Astrocyte (in vitro differentiated cells and primary cell): Measurements from ENCODE around the gene SMIM3. TPM values are rescaled to one million over a fixed set of nuclear protein-coding genes. Genes with fewer than 3 reads are reported as not detected.
"Not testable (repeated sequence)": the region's sequence is repeated elsewhere in the genome, so short reads cannot be mapped to it uniquely, and the experiment has no call there.

Experiments used
- DNase-seq: peaks from one replicate; pipeline ENCODE4 v3.0.0-alpha.2; 2010; ENCODE audit warnings: low read depth
- FAIRE-seq: peaks from 2 replicates; lab custom pipeline; 2011; peaks lifted over from hg19 to GRCh38; lab: Jason Lieb, UNC
- H2AFZ ChIP-seq: 2 replicates; pipeline ENCODE4 v1.6.0; 2012; ENCODE audit warnings: low read depth, low read length, inconsistent platforms
- H3K27ac ChIP-seq: 2 replicates; pipeline ENCODE4 v1.5.1; 2011; ENCODE audit warnings: low read depth, low read length, inconsistent platforms
- H3K27me3 ChIP-seq: 2 replicates; pipeline ENCODE4 v1.6.0; 2011; ENCODE audit warnings: low read length, inconsistent platforms; ENCODE audit not compliant: insufficient read depth
- H3K36me3 ChIP-seq: 2 replicates; pipeline ENCODE4 v1.5.1; 2011; ENCODE audit warnings: low read length, inconsistent platforms; ENCODE audit not compliant: insufficient read depth
- H3K4me1 ChIP-seq: 2 replicates; pipeline ENCODE4 v1.5.1; 2011; ENCODE audit warnings: low read length, inconsistent platforms; ENCODE audit not compliant: insufficient read depth
- H3K4me2 ChIP-seq: 2 replicates; pipeline ENCODE4 v1.6.0; 2012; ENCODE audit warnings: low read length, inconsistent platforms
- H3K4me3 ChIP-seq: 2 replicates; pipeline ENCODE4 v1.5.1; 2011; ENCODE audit warnings: low read depth, mild to moderate bottlenecking, low read length, inconsistent platforms; ENCODE audit not compliant: insufficient read depth
- H3K79me2 ChIP-seq: 2 replicates; pipeline ENCODE4 v1.6.0; 2012; ENCODE audit warnings: mild to moderate bottlenecking, low read length, inconsistent platforms; ENCODE audit not compliant: insufficient read depth
- H3K9ac ChIP-seq: 2 replicates; pipeline ENCODE4 v1.6.0; 2012; ENCODE audit warnings: mild to moderate bottlenecking, low read length, inconsistent platforms
- H3K9me3 ChIP-seq: 2 replicates; pipeline ENCODE4 v1.5.1; 2012; ENCODE audit warnings: low read depth, mild to moderate bottlenecking, low read length, inconsistent platforms; ENCODE audit not compliant: insufficient read depth
- H4K20me1 ChIP-seq: 2 replicates; pipeline ENCODE4 v1.6.0; 2012; ENCODE audit warnings: low read length, inconsistent platforms; ENCODE audit not compliant: insufficient read depth
- H3K27ac Mint-ChIP-seq: one replicate; pipeline ENCODE4 v1.8.0; 2021; ENCODE audit warnings: mild to moderate bottlenecking, mixed read lengths; ENCODE audit not compliant: unreplicated experiment
- H3K27me3 Mint-ChIP-seq: one replicate; pipeline ENCODE4 v1.8.0; 2021; ENCODE audit warnings: low read depth, mixed read lengths; ENCODE audit not compliant: unreplicated experiment
- H3K36me3 Mint-ChIP-seq: one replicate; pipeline ENCODE4 v1.8.0; 2021; ENCODE audit warnings: low read depth, mixed read lengths; ENCODE audit not compliant: unreplicated experiment
- H3K4me1 Mint-ChIP-seq: one replicate; pipeline ENCODE4 v1.8.0; 2021; ENCODE audit warnings: low read depth, mixed read lengths; ENCODE audit not compliant: unreplicated experiment
- H3K4me3 Mint-ChIP-seq: one replicate; pipeline ENCODE4 v1.8.0; 2021; ENCODE audit warnings: mild to moderate bottlenecking, moderate library complexity, mixed read lengths; ENCODE audit not compliant: unreplicated experiment
- H3K9me3 Mint-ChIP-seq: one replicate; pipeline ENCODE4 v1.8.0; 2021; ENCODE audit warnings: mild to moderate bottlenecking, mixed read lengths; ENCODE audit not compliant: unreplicated experiment
- CTCF ChIP-seq: IDR thresholded peaks from 2 replicates; pipeline ENCODE4 v1.5.1; 2011; ENCODE audit warnings: low read depth, mild to moderate bottlenecking, inconsistent platforms, low read length, moderate library complexity; ENCODE audit not compliant: insufficient read depth
- EZH2 ChIP-seq: IDR thresholded peaks from 2 replicates; pipeline ENCODE4 v1.6.1; 2012; ENCODE audit warnings: mild to moderate bottlenecking, low read length, inconsistent platforms; ENCODE audit not compliant: insufficient read depth
- total RNA-seq: library from RNA; stranded (reverse); gene quantifications from 2 replicates; pipeline ENCODE4 v1.2.1, GENCODE V29; 2021

The SMIM3 gene
- total RNA-seq, 1 donor from 2014 or later = 16.7 TPM

GRCh38 chr5:150789943-150790611, 11.5 kb downstream of the SMIM3 start:
- no peaks in the 10 kb centered on the region for H3K36me3 ChIP-seq
- Mint-ChIP-seq H3K4me1 (peaks cover 39% of the 10 kb centered on the region), H3K27ac (peak overlapping the region; percentile 89), H3K36me3 (peaks cover 7% of the 10 kb centered on the region), H3K4me3 (peak overlapping the region; percentile 58), H3K27me3 (no peaks in the 10 kb centered on the region), H3K9me3 (peaks cover 4% of the 10 kb centered on the region)
- no peak overlapping the region for H2AFZ ChIP-seq
- no peak for TF ChIP-seq EZH2
- TF ChIP-seq CTCF = no peak
- DNase-seq (peak; percentile 100), FAIRE-seq (peak; percentile 99)
- peak overlapping the region; percentile 71 for H3K9ac ChIP-seq
- peaks cover 66% of the 10 kb centered on the region for H3K79me2 ChIP-seq
- peak overlapping the region; percentile 39 for H3K4me3 ChIP-seq
- H3K4me2 ChIP-seq = peak overlapping the region; percentile 81
- no peaks in the 10 kb centered on the region for H3K9me3 ChIP-seq
- H3K27me3 ChIP-seq = no peaks in the 10 kb centered on the region
- H3K27ac ChIP-seq = peak overlapping the region; percentile 91
- H3K4me1 ChIP-seq = peaks cover 27% of the 10 kb centered on the region
- H4K20me1 ChIP-seq = no peaks in the 10 kb centered on the region

GRCh38 chr5:150791536-150791935, 13.0 kb downstream of the SMIM3 start:
- H3K27ac Mint-ChIP-seq = peak overlapping the region; percentile 81
- H3K4me1 Mint-ChIP-seq = peaks cover 39% of the 10 kb centered on the region
- no peaks in the 10 kb centered on the region for H3K27me3 Mint-ChIP-seq
- H3K9me3 ChIP-seq = no peaks in the 10 kb centered on the region
- peaks cover 54% of the 10 kb centered on the region for H3K79me2 ChIP-seq
- peaks cover 7% of the 10 kb centered on the region for H4K20me1 ChIP-seq
- FAIRE-seq = no peak
- no peaks in the 10 kb centered on the region for H3K27me3 ChIP-seq
- H2AFZ ChIP-seq = no peak overlapping the region
- H3K9ac ChIP-seq = no peak overlapping the region
- peak overlapping the region; percentile 81 for H3K4me2 ChIP-seq
- no peak for DNase-seq
- H3K36me3 Mint-ChIP-seq = peaks cover 8% of the 10 kb centered on the region
- H3K4me3 Mint-ChIP-seq = peak overlapping the region; percentile 51
- peaks cover 27% of the 10 kb centered on the region for H3K4me1 ChIP-seq
- no peak overlapping the region for H3K4me3 ChIP-seq
- H3K36me3 ChIP-seq = peaks cover 4% of the 10 kb centered on the region
- TF ChIP-seq CTCF (no peak), EZH2 (no peak)
- H3K27ac ChIP-seq = peak overlapping the region; percentile 91
- H3K9me3 Mint-ChIP-seq = peaks cover 2% of the 10 kb centered on the region

GRCh38 chr5:150793423-150793888, 14.9 kb downstream of the SMIM3 start:
- not testable (repeated sequence) for DNase-seq, H3K27me3 Mint-ChIP-seq, H3K9me3 ChIP-seq, H3K9me3 Mint-ChIP-seq, H3K4me3 Mint-ChIP-seq, H3K27ac Mint-ChIP-seq, FAIRE-seq, H2AFZ ChIP-seq, H3K9ac ChIP-seq, H3K4me2 ChIP-seq, H4K20me1 ChIP-seq, H3K27me3 ChIP-seq, H3K36me3 ChIP-seq, H3K4me3 ChIP-seq, H3K27ac ChIP-seq
- H3K4me1 Mint-ChIP-seq = peaks cover 35% of the 10 kb centered on the region
- peaks cover 27% of the 10 kb centered on the region for H3K4me1 ChIP-seq
- H3K36me3 Mint-ChIP-seq = peaks cover 16% of the 10 kb centered on the region
- H3K79me2 ChIP-seq = peaks cover 39% of the 10 kb centered on the region
